22Rv1 (cell line): ENCODE measurements around the gene TEAD3.

Experiments
- CTCF ChIP-seq: fragments of 450-650 bp; IDR thresholded peaks from 2 replicates; pipeline ENCODE4 v1.5.1; 2017; ENCODE audit warnings: mild to moderate bottlenecking
- ZFX ChIP-seq: fragments of 450-650 bp; IDR thresholded peaks from 2 replicates; pipeline ENCODE4 v1.6.1; 2017; ENCODE audit warnings: antibody characterized with exemption, borderline replicate concordance

- TF ChIP-seq CTCF = no peak
- TF ChIP-seq ZFX = no peak
Measured at GRCh38 chr6:35461270-35461669, 35.6 kb downstream of the TEAD3 start.
